SIG-M5 treated with dmso at 0.1 percent for 504 hours (cell line): ENCODE results near the gene SAFB2.
A peak's percentile ranks its signal among the peaks of the same experiment; 100 is the strongest.

Experiments used
- DNase-seq: peaks from one replicate; lab custom pipeline; 2025; ENCODE audit not compliant: unreplicated experiment; lab: John Stamatoyannopoulos, UW

Gene SAFB2

DNA sequence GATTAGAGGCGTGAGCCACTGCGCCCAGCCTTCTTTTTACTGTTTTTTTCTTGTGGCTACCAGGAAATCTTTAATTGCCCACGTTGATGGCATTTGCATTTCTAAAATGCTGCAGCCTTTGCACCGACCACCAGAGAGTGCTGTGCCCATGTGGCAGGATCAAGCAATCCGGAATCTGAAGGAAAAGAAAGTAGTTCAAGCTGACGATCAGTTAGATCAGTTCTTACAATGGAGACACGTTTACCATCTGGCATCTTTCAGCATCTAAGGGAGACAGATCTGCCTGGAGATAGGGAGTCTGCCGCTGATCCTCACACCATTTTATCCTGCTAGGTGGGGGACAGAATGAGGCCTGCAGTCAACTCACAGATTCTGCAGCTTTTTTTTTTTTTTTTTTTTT is 74.7 kb downstream of the SAFB2 start:
- peak; percentile 6 for DNase-seq

DNA sequence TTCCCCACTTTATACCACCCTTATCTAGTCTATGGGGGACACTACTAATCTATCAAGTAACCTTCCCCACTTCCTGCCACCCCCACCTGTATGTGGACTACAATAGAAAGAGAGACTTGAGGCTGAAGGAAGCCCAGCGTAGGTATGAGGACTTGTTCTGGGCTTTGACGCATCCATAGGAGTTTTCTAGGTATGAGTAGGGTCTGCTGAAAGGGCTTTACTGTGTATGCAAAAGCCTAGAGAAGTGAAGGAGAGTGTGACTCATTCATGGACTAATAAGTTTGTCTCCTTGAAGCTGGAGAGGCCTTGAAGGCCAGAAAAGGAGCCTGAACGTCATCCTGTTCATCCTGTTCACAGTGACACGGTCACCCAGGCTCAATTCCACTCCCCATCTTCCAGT is 76.6 kb downstream of the SAFB2 start:
- no peak for DNase-seq

DNA sequence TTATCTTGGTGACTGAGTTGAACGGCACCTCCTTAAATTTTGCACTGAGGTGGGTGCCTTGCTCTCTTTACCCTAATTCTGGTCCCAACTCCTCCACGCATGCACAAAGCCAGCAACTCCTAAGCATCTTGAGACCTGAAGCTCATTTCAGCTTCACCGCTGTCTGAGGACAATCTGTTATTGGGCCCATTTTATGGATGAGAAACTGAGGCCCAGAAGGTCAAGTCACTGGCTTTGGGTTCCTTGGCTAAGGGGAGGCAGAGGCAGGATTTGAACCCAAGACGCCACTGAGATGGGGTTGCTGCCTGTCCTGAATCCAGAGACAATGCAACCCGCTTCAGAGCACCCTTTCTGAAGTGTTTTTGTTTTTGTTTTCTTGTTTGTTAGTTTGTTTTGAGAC is 77.5 kb downstream of the SAFB2 start:
- DNase-seq: no peak

DNA sequence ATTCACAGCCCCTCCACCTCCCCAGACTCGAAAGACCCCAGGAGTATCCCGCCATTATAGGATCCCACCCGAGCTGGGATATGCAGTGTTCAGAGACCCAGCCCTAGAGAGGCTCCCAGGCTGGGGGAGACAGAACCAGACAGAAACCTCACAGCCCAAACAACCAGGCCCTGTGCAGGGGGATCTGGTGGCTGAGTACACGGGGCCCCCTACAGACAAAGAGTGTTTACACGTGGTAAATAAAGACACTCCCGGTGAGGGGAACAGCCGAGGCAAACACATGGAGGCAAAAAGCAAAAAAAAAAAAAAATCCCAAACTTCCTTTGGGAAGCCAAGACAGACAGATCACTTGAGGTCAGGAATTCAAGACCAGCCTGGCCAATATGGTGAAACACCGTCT is 79.9 kb downstream of the SAFB2 start:
- no peak for DNase-seq

DNA sequence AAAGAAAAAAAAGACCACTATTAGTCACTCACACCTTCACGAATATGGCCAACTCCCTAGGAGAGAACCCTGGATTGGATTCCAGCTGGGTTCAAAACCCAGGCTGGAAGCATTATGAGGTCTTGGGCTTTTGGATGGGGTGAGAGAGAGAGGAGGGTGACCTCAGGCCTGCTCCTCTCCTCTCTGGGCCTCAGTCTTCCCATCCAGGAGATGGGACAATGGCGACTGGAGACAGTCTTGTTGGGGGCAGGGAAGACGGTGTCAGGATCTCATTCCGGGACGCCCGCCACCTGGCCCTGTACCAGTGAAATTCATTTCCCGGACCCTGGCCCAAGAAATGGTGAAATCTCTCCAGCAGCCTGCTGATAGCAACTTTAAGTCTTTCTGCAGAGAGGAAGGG is 81.1 kb downstream of the SAFB2 start:
- DNase-seq: no peak

DNA sequence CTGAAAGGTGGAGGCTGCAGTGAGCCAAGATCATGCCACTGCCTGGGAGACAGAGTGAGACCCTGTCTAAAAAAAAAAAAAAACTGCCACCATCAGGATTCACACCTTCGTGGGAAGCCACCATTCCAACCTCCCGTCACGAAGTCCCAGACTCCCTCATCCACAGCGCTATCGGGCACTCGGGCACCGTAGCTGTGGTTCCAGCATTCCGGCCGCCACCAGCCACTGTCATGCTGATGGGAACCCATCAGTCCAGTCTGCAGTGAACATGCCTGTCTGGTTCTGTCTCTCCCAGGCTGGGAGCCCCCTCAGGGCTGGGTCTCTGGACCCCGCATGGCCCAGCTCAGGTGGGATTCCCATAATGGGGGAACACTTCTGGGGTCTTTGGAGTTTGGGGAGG is 82.4 kb downstream of the SAFB2 start:
- no peak for DNase-seq

DNA sequence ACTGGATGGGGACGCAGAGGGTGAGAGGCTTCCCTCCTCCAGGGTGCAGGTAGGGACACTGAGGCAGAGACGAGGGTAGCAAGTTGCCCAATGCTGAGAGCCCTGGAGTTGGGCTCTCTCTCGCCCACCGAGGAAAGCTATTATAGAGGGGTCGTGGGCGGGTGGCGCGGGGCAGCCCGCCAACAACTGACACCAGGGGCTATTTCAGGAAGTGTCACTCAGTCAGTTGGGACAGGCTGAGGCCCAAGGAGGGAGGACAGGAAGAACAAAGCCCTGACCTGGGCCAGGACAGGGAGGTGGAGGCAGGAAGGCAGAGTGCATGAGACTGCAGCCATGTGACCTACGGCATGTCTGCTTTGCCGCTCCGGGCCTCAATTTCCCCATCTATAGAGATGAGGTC is 84.7 kb downstream of the SAFB2 start:
- DNase-seq: no peak
